WERI-Rb-1 (cell line): ENCODE measurements around the gene RYR3.

Experiments used
- DNase-seq: peaks from one replicate; pipeline ENCODE4 v3.0.0-alpha.2; 2020
- H3K27ac ChIP-seq: fragments of 250-450 bp; sonication (Bioruptor Pico); 2 replicates; pipeline ENCODE4 v1.5.1; 2020; ENCODE audit warnings: mild to moderate bottlenecking, moderate library complexity
- H3K27me3 ChIP-seq: fragments of 250-450 bp; sonication (Bioruptor Pico); 2 replicates; pipeline ENCODE4 v1.5.1; 2021; ENCODE audit warnings: mild to moderate bottlenecking, low read depth, moderate library complexity; ENCODE audit not compliant: insufficient read depth, severe bottlenecking
- H3K36me3 ChIP-seq: fragments of 250-450 bp; sonication (Bioruptor Pico); 2 replicates; pipeline ENCODE4 v1.5.1; 2020; ENCODE audit warnings: mild to moderate bottlenecking, moderate library complexity
- H3K4me3 ChIP-seq: 2 replicates; pipeline ENCODE4 v1.5.1; 2011; ENCODE audit warnings: low read depth, mild to moderate bottlenecking, control low read depth, low read length
- H3K9me3 ChIP-seq: fragments of 250-450 bp; sonication (Bioruptor Pico); 2 replicates; pipeline ENCODE4 v1.5.1; 2021; ENCODE audit warnings: mild to moderate bottlenecking, moderate library complexity; ENCODE audit not compliant: severe bottlenecking
- TF ChIP-seq, protein P1 (sequence below): IDR thresholded peaks from 2 replicates; pipeline ENCODE4 v1.5.1; 2011; ENCODE audit warnings: low read depth, mild to moderate bottlenecking, control low read depth, inconsistent platforms, low read length

Gene RYR3

DNA sequence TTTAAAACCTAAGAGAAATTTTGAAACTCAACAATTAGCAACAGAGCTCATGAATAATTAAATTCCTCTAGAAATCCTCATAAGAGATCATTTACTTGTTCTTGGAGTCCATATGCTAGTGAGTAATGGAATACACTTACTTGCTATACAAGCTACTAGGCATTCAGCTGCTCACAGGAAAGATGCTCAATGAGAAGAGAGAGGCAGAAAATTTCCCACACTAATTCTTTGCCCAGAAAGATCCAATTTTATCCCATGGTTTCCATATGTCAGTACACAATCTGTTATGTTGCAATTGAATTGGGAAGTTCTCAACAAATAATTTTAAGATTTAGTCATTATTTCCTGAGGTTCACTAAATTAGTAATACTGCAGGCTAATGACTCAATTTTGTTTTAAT lies 310.4 kb downstream of the RYR3 start:
- no peak overlapping the region for H3K4me3 ChIP-seq
- no peaks in the 10 kb centered on the region for H3K9me3 ChIP-seq
- H3K36me3 ChIP-seq, result no peaks in the 10 kb centered on the region
- H3K27me3 ChIP-seq, result peaks cover 2% of the 10 kb centered on the region
- no peak for DNase-seq
- H3K27ac ChIP-seq, result no peak overlapping the region
- TF ChIP-seq, protein P1, sequence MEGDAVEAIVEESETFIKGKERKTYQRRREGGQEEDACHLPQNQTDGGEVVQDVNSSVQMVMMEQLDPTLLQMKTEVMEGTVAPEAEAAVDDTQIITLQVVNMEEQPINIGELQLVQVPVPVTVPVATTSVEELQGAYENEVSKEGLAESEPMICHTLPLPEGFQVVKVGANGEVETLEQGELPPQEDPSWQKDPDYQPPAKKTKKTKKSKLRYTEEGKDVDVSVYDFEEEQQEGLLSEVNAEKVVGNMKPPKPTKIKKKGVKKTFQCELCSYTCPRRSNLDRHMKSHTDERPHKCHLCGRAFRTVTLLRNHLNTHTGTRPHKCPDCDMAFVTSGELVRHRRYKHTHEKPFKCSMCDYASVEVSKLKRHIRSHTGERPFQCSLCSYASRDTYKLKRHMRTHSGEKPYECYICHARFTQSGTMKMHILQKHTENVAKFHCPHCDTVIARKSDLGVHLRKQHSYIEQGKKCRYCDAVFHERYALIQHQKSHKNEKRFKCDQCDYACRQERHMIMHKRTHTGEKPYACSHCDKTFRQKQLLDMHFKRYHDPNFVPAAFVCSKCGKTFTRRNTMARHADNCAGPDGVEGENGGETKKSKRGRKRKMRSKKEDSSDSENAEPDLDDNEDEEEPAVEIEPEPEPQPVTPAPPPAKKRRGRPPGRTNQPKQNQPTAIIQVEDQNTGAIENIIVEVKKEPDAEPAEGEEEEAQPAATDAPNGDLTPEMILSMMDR, result no peak

DNA sequence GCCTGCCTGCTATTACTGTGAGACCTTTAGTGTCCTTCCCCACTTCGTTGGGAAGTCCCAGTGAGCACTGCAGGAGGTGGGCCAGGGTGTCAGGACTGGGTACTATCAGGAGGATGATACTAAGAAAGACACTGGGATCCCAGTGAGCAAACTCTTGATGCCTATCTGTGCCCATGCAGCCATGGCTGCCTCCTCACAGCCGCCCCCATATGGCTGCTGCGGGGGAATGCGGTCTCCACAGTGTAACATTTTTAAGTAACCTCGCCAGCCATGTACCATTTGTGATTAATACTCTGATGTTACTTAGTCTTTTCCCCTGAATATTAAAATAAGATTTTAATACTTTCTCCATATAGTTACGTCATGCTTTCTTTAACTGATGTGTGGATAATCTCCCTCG lies 312.2 kb downstream of the RYR3 start:
- TF ChIP-seq, protein P1, result peak; percentile 48
- peaks cover 2% of the 10 kb centered on the region for H3K27me3 ChIP-seq
- H3K9me3 ChIP-seq, result peaks cover 7% of the 10 kb centered on the region
- H3K4me3 ChIP-seq, result no peak overlapping the region
- no peaks in the 10 kb centered on the region for H3K36me3 ChIP-seq
- H3K27ac ChIP-seq, result no peak overlapping the region
- no peak for DNase-seq

DNA sequence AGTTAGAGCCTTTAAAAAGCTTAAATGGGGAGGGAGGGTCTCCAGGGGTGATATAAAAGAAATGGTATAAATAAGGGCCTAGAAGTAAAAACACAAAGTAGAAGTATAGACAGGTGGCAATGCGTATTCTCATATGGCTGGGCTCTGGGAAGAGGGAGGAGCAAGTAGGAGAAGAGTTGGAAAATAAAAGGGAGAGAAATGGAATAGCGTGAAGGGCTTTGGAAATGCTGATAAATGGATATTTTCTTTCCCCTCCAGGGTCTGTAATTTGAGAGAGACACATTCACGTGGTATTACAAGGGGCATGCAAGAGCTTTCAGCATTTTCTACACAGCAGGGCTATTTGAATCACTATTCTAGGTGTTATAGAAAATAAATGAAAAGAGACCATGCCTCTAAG lies 313.7 kb downstream of the RYR3 start:
- Histone ChIP-seq H3K27me3 (peaks cover 2% of the 10 kb centered on the region), H3K9me3 (peaks cover 7% of the 10 kb centered on the region)
- TF ChIP-seq, protein P1, result no peak

DNA sequence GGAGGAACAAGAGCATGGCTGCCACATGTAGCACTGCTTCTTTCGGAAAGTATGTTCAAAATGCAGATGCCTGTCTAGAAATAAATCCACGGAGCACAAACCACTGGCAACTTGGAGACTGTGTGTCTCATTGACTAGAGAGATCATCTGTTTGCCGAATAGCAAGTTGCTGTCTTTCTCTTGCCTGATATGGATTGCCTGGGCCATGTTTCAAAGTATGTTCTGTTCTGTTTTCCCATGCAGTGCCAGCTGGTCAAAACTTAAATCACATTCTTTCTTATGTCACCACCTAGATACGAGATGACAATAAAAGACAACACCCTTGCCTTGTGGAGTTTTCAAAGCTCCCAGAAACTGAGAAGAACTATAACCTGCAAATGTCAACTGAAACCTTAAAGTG lies 318.9 kb downstream of the RYR3 start:
- no peak for DNase-seq
- H3K27ac ChIP-seq, result no peak overlapping the region
- TF ChIP-seq, protein P1, result no peak
- H3K36me3 ChIP-seq, result no peaks in the 10 kb centered on the region
- peaks cover 2% of the 10 kb centered on the region for H3K27me3 ChIP-seq
- no peak overlapping the region for H3K4me3 ChIP-seq
- peaks cover 7% of the 10 kb centered on the region for H3K9me3 ChIP-seq

More for the DNA sequence above, 313.7 kb downstream of the RYR3 start:
- DNase-seq, result no peak
- Histone ChIP-seq H3K36me3 (no peaks in the 10 kb centered on the region), H3K4me3 (no peak overlapping the region), H3K27ac (no peak overlapping the region)

DNA sequence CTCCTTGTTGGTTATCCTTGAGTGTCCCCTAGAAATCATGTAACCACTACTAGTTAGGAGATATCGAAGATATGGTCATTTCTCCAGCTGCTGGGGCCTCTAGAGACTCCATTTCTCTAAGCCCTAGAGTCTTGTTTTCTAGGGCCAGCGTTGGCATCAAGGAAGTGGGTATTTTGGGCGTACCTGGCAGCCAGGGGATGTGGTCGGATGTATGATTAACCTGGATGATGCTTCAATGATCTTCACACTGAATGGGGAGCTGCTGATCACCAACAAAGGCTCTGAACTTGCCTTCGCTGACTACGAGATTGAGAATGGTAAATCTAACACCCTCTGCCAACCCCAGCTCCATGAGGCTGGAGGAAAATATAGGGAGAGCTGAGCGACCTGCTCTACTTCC lies 325.5 kb downstream of the RYR3 start:
- no peak for DNase-seq
- TF ChIP-seq, protein P1, result no peak
- no peaks in the 10 kb centered on the region for H3K9me3 ChIP-seq
- no peaks in the 10 kb centered on the region for H3K27me3 ChIP-seq
- H3K27ac ChIP-seq, result no peak overlapping the region
- no peak overlapping the region for H3K4me3 ChIP-seq
- H3K36me3 ChIP-seq, result no peaks in the 10 kb centered on the region

DNA sequence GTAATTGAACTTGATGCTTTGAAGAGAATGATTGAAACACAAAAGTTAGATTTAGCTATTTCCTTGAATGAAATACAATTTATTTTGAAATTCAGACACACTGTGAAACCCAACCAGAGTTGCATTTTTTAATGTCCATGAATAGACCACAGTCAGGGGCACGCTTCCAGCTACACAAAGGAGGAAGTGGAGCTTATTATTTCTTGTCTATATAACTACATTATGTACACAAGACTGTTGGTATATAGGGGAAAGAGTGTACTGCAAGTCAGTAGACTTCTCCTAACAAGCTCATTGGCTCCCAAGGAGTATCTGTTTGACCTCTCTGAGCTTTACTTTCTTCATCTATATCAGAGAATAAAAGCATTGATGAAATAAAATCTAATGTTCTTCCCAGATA lies 326.2 kb downstream of the RYR3 start:
- Histone ChIP-seq H3K4me3 (no peak overlapping the region), H3K36me3 (no peaks in the 10 kb centered on the region), H3K9me3 (no peaks in the 10 kb centered on the region), H3K27ac (no peak overlapping the region), H3K27me3 (no peaks in the 10 kb centered on the region)
- TF ChIP-seq, protein P1, result no peak
- no peak for DNase-seq
